GM21723 (cell line): ENCODE data around the gene WDR59.
A peak's percentile ranks its signal among the peaks of the same experiment; 100 is the strongest.
"Not testable (repeated sequence)": the region's sequence is repeated elsewhere in the genome, so short reads cannot be mapped to it uniquely, and the experiment has no call there.

Source experiments
- ATAC-seq: cut with Tn5 transposase; IDR thresholded peaks from one replicate; pipeline ENCODE4 v1.9.1; 2021; ENCODE audit warnings: mild to moderate bottlenecking, moderate library complexity; ENCODE audit not compliant: unreplicated experiment

Gene WDR59

DNA sequence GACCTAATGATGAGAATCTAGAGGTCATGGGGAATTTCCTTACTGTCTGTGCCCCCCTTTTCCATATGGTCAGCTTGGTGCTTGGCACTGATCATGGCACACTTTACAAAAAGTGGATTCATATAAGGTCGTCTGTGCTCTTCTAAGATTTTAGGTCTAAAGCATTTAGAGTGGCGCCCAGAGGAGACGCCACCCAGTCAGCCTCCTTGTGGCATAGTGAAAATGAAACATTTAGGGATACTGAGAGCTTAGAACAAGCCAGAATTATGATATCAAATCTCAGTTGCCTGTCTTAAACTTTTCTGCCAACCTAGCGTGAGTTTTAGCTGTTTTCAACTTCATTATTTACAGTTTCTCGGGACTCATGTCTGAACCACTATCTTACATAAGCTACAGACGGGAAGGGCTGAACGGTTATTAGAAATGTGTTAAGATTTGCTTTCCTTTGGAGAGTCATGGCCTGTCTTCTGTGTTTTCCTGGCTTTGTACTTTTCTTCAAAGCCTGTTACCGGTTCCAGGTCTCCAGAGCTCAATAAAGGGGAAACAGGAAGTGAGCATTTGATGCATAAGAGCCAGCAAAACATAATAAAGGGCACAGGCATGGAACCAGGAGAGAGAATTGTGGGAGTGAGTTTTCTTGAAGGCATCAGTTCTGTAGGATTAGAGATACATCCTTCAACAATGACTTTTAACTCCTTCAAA is 27.6 kb upstream of the WDR59 start:
- peak; percentile 34 for ATAC-seq

DNA sequence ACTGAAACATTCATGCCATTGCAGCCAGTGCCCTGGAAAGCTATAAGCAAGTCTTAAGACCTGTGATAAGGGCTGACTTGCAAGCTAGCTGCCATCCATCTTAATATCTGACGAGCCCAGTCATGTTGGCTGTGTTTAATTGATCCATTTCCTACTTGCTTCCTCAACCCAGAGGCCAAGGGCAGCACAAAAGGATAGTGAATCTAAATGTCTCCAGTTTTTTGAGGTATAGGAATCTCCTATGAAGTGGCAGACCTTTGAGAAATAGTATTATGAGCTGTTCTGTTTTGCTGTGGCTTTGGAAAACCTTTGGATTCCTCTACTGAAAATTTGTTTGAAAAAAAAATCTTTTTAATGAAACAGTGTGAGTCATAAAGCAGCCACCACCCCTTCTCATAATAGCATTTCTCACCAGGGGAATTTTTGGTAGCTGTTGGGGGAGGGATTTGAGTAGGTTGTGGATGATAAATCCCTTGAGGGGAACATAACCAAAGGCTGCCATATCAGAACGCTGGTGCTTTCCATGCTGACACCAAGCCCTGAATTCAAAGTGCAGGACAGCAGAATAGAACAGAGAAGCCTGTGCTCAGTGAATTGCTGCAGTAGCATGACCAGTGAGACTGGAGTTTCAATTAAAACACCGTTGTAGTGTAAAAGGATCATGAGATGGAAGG is 26.8 kb upstream of the WDR59 start:
- ATAC-seq, result peak; percentile 69

DNA sequence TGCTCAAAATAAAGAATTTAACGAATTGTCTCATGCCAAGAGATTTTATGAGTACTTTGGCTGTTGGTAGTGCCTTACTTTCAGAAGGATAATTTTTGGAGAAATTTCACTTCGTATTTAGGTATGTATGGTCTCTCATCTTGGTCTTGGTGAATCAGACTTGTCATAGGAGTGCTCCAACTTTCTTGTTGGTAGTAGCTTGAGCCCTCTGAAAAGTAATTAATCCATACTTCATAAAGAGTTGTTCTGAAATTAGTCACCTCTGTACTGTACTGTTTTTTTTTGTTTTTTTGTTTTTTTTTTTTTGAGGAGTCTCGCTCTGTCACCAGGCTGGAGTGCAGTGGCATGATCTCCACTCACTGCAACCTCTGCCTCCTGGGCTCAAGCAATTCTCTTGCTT is 25.5 kb upstream of the WDR59 start:
- ATAC-seq, result no peak

DNA sequence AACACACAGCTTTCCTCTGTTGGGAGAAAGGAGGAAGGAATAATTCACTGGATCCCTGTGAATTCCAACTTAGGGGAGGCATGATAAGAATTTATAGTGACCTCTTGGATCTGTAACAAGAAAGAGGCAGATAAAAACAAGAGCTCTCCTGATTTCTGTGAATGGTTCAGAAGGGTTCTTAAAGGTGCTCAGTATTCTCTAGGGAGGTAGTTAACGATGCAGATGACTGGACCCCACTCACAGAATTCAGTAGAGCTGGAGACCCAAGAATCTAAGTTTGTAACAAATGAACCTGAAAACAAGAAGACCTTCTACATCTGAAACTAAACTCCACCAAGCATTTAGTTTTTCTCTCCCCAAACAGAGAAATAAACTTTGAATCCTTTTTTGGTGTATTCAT is 22.5 kb upstream of the WDR59 start:
- no peak for ATAC-seq

DNA sequence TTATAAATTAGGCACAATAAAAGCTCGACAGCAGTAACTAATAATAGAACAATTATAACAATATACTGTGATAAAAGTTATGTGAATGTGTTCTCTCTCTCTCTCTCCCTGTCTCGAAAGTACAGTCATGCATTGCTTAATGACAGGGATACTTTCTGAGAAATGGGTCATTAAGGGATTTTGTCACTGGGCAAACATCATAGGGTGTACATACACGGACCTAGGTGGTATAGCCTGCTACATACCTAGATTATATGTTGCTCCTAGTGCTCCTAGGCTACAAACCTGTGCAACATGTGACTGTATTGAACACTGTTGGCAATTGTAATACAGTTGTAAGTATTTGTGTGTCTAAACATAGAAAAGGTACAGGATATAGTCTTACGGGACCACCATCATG is 20.8 kb upstream of the WDR59 start:
- ATAC-seq, result no peak

DNA sequence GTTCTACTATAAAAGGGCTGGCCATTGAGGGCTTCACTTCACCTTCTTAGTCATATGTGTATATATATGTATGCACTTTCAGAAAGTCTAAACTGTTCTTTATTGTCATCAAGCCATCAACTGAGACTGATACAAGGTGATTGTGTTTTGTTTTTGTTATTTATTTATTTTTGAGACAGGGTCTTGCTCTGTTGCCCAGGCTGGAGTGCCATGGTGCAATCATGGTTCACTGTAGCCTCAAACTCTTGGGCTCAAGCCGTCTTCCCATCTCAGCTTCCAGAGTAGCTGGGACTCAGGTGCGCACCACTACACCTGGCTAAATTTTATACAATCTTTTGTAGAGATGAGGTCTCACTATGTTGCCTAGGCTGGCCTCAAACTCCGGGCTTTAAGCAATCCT is 19.5 kb upstream of the WDR59 start:
- no peak for ATAC-seq

DNA sequence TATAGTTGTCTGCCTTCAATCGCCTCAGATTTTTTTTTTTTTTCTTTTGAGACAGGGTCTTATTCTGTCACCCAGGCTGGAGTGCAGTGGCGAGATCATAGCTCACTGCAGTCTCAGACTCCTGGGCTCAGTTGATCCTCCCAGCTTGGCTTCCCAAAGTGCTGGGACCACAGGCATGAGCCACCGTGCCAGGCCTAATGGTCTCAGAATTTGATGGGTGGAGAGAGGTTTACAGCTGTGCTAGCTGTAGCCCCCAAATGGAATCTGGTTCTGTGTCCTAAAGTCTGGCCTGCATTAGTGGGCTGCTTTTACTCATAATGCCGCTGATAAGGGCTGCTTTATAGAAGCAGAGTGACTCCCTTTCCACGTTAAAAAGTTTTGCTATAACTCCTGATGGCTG is 19.0 kb upstream of the WDR59 start:
- ATAC-seq, result no peak

DNA sequence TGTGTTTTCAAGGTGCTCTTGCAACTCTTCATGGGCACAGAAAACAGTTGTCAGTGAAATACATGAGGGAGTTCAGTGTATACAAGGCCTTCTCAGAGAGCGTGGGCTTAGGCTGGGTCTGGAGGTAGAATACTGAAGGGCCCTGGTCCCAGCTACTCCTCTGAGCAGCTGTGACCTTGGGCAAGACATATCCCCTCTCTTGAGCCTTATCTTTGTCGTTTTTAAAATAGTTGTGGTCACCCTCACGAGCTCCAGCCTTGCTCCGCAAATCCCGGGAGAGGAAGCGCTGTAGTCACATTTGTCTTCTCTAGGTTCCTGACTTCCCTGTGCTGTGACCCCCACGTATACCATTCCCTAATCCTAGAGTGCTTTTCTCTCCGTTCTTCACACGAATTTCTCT is 17.6 kb upstream of the WDR59 start:
- no peak for ATAC-seq

DNA sequence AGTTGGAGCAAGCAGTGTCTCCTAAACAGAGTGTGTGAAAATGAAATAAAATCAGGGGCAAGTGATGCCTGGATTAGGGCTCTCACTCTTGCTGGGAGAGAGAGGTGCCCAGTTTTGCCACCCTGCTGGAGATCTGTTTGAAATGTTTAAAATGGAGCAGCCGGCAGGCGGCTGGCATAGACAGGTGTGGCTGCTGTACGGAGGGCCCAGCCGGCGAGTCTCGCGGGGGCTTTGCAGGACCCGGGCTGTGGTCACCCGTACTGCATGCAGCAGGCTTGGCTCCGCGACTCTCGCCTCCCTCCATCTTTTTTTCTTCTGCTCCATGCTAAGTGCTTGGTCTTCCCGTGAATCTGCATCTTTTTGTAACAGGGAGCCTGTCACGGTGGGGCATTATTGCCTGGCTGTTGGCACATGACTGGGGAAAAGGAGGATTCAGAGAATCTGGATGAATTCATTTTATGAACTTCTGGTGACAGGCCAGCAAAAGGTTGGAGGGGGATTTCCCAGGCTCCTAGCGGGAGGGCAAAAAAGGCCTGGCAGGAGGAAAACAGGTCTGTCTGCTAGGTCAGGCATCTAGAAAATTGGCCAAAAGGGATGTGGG is 15.7 kb upstream of the WDR59 start:
- ATAC-seq, result no peak

DNA sequence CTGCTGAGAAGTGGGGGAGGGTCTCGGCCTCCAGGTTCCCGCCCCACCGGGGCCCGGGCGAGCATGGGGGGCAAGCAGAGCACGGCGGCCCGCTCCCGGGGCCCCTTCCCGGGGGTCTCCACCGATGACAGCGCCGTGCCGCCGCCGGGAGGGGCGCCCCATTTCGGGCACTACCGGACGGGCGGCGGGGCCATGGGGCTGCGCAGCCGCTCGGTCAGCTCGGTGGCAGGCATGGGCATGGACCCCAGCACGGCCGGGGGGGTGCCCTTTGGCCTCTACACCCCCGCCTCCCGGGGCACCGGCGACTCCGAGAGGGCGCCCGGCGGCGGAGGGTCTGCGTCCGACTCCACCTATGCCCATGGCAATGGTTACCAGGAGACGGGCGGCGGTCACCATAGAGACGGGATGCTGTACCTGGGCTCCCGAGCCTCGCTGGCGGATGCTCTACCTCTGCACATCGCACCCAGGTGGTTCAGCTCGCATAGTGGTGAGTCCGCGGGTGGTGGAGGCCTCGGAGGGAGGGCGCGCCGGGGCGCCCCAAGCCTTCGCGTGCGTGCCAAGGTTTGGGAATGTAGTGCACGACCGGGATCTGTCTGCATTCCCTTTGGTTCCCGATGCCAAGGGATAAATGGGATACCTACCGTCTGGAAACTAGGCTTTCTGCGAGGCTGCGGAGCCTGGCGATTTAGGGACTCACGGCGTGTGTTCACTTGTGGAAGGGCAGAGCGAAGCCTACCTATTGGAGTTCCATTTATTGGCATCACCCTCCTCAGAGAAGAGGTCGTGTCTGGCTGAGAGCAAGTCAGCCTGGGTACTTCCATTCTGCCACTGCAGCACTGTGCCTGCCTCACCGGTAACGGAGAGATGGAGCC is 14.9 kb upstream of the WDR59 start:
- ATAC-seq, result peak; percentile 33

DNA sequence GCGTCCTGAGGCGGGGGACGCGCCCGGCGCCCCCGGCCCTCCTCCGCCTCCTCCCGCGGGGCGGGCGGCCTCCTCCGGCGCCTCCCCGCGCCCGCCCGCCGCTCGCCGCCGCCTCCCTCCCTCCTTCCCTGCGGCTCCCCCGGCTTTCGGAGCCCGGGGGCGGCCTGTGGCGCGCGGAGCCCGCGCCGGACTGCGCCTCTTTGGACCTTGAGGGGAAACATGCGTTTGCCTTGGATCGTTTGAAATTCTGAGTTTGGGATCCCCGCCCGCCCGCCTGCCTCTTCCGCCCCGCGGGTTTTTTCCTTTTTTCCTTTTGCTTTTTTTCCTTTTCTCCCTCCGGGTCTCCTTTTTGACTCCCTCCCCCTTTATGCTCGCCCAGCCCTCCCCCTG is 14.3 kb upstream of the WDR59 start:
- ATAC-seq, result peak; percentile 46

DNA sequence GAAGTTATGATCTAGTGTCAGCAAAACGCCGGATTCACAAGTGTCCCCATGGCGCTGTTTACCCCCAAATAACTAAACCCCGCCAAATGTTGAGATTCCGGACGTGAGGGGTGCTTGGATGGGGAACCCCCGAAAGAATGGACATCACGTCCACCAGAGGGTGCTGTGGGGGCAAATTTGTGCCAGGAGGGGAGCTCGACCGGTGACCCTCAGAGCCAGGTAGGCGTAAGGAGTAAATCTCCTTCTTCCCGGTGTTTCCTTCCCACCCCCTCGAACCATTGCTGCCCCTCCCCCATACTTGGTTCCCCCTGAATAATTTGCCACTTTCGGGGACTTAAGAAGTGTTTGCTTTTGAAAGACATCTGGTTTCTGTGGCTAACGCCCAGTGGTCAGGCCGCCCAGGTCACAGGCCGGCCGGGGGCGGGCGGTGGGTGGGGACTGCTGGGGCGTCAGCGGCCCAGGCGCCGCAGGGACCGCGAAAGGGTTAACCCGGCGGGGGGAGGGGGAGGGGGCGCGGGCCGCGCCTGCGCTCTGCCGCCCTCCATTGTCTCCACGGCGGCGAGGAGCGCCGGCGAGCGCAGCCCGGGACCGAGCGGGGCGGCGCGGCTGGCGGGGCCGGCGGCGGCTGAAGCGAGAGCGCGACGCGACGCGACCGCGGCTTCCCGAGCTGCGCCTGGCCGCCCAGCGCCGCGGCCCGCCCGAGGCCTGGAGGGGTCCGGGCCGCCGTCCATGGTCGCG is 13.7 kb upstream of the WDR59 start, which contains the start of gene ZNRF1:
Gene ZNRF1, plus strand, starts transcription at position 544 of the 738 bp plus-strand sequence. CDS start 648 bp downstream, outside the sequence.
- peak; percentile 60 for ATAC-seq

DNA sequence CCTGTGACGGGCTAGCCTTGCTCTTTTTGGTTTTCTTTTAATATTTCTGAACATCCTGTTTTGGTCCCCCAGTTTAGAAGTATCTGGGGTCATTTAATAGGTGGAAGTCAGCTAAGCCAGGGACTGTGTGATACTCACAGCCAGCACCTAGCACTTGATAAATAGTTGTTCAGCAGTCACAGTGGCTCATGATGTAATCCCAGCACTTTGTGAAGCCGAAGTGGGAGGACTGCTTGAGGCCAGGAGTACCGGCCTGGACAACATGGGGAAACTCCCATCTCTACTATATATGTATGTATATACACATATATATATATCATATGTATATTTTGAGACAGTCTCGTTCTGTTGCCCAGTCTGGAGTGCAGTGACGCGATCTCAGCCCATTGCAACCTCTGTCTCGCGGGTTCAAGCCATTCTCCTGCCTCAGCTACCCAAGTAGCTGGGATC is 12.1 kb upstream of the WDR59 start:
- ATAC-seq, result no peak

DNA sequence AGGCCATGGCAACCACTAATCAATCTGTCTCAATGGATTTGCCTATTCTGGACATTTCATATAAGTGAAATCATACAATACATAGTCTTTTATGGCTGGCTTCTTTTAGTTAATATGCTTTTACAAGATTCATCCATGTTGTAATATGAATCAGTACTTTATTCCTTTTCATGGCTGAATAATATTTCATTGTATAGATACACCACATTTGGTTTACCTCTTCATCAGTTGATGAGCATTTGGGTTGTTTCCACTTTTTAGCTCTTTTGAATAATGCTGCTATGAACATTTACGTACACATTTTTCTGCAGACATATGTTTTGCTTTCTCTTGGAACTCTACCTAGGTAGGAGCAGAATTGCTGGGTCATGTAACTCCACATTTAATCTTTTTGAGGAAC is 11.1 kb upstream of the WDR59 start:
- no peak for ATAC-seq

DNA sequence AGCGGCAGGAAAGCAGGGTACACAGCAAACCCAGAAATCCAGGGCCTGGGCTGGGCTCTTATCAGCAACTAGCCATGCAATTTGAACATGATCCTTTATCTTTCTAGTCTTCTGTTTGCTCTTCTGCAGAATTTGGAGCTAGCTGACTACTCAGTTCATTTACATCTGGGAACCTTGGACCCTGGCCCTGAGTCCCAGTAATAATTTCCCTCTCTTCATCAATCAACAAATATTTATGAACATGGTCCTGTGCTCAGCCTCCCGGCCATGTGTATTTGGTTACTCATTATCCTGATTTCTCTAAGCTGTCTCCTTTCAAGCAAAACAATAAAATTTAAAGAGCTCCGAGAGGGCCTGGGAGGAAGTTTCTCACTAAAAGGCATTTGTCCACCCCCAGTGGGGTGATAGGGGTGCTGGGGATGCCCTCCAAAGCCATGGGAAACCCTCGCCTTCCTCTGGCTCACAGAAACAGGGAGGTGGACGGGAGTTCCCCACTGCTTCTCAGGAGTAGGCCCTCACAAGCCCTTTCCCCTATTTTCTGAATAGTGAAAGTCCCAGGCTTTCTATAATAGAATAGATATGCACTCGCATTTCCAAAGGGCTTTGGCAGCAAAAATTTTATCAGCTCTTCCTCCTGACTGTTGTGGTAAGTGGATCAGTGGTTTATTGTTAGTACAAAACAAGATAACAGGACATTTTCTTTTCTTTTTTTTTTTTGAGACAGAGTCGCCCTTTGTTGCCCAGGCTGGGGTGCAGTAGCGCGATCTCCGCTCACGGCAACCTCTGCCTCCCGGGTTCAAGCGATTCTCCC is 6.9 kb upstream of the WDR59 start:
- no peak for ATAC-seq

DNA sequence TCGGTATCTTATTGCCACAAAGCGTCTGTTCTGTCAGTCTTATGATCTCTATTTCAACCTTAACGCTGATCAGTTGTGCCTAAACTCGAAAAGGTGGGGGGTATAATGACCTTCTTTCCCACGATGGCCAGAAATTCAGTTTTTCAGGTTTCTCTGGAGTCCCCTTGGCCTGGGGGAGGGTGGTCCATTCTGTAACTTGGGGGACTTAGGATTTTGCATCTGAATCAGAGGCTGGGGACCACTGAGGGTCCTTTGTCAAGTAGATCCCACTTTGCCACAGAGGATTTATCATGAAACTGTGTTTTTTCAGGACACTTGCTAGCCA is 6.3 kb upstream of the WDR59 start:
- no peak for ATAC-seq

DNA sequence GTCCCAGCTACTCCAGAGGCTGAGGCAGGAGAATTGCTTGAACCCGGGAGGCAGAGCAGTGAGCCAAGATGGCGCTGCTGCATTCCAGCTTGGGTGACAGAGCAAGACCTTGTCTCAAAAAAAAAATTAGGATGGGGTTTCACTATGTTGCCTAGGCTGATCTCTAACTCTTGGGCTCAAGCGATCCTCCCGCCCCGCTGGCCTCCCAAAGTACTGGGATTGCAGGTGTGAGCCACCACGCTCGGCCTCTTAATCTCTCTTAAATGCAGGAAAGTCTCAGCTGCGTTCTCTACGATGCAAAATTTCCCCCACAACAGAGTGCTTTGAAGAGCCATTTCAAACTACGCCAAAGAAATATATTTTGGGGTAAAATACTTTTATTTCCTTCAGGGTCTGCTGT is 5.9 kb upstream of the WDR59 start:
- ATAC-seq, result no peak

DNA sequence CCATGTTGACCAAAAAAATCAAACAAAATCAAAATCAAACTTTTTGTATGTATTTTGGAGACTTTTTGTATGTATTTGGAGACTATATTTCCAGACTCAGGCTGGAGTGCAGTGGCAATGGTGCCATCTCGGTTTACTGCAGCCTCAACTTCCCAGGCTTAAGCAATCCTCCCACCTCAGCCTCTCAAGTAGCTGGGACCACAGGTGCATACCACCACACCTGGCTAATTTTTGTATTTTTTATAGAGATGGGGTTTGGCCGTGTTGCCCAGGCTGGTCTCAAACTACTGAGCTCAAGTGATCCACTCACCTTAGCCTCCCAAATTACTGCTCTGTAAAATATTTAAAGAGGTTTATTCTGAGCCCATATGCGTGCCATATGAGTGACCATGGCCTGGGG is 4.9 kb upstream of the WDR59 start:
- ATAC-seq, result not testable (repeated sequence)

DNA sequence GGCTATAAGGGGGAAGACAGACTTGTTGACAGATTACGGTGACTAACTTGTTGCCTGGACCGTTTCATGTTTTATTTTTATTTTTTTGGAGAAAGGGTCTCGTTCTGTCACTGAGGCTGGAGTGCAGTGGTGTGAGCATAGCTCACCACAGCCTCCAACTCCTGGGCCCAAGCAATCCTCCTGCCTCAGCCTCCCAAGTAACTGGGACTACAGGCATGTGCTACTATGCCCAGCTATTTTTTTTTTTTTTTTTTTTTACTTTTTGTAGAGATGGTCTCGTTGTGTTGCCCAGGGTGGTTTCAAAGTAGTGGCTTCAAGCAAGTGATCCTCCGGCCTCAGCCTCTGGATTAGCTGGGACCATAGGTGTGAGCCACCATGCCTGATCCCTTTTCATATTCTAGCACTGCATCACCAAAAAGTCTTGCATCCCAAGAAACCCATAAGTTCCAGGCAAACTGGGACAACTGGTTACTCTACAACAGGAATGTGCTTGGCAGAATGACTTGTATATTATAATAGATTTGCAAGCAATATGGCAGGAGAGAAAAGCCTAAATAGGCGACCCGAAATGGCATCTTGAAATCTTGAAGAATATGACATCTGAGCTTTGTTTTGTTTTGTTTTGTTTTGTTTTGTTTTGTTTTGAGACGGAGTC is 2.2 kb upstream of the WDR59 start:
- no peak for ATAC-seq

DNA sequence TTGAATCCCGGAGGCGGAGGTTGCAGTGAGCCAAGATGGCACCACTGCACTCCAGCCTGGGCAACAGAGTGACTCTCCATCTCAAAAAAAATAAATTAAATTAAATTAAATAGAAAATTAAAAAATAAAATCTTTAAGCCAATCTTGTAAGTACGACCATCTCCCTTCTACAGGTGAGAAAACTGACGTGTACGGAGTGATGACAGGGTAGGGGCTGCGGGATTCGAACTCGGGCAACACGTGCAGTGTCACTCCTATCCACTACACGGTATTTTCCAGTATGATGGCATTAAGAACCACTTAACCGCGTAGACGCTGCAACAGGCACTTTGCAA is 762 bp downstream of the WDR59 start:
- no peak for ATAC-seq
